Karpas-422 (cell line): ENCODE results near the gene NDUFA7. TPM values are rescaled to one million over a fixed set of nuclear protein-coding genes. Genes with fewer than 3 reads are reported as not detected.
"Not testable (repeated sequence)": the region's sequence is repeated elsewhere in the genome, so short reads cannot be mapped to it uniquely, and the experiment has no call there.

Experiments used
- DNase-seq: peaks from one replicate; pipeline ENCODE4 v3.0.0-alpha.2; 2015
- H2AFZ ChIP-seq: fragments of 200-600 bp; sonication (generic); 2 replicates; pipeline ENCODE4 v1.6.1; 2014; ENCODE audit warnings: antibody characterized with exemption, low read length, mixed read lengths
- H3K27ac ChIP-seq: fragments of 200-600 bp; sonication (generic); 2 replicates; pipeline ENCODE4 v1.5.1; 2014; ENCODE audit warnings: mild to moderate bottlenecking, low read length, moderate library complexity
- H3K27me3 ChIP-seq: fragments of 200-600 bp; sonication (generic); 2 replicates; pipeline ENCODE4 v1.6.1; 2014; ENCODE audit warnings: low read length, mixed read lengths
- H3K36me3 ChIP-seq: fragments of 200-600 bp; sonication (generic); 2 replicates; pipeline ENCODE4 v1.6.1; 2014; ENCODE audit warnings: low read length, mixed read lengths; ENCODE audit not compliant: insufficient read depth
- H3K4me1 ChIP-seq: fragments of 200-600 bp; sonication (generic); 2 replicates; pipeline ENCODE4 v1.6.1; 2014; ENCODE audit warnings: mild to moderate bottlenecking, low read length, mixed read lengths
- H3K4me2 ChIP-seq: fragments of 200-600 bp; sonication (generic); 2 replicates; pipeline ENCODE4 v1.6.1; 2014; ENCODE audit warnings: low read length, low read depth, mild to moderate bottlenecking; ENCODE audit not compliant: poor library complexity, severe bottlenecking
- H3K4me3 ChIP-seq: fragments of 200-600 bp; sonication (generic); 2 replicates; pipeline ENCODE4 v1.5.1; 2014; ENCODE audit warnings: mild to moderate bottlenecking, antibody characterized with exemption, low read length, mixed read lengths
- H3K79me2 ChIP-seq: fragments of 200-600 bp; sonication (generic); 2 replicates; pipeline ENCODE4 v1.6.1; 2014; ENCODE audit warnings: mild to moderate bottlenecking, low read length, mixed read lengths
- H3K9ac ChIP-seq: fragments of 200-600 bp; sonication (generic); 2 replicates; pipeline ENCODE4 v1.6.0; 2014; ENCODE audit warnings: low read length
- H3K9me2 ChIP-seq: fragments of 200-600 bp; sonication (generic), shearing (Covaris generic); replicated peaks from 2 replicates; pipeline ENCODE4 v1.6.0; 2014; ENCODE audit warnings: mild to moderate bottlenecking, low read length, moderate library complexity; ENCODE audit not compliant: insufficient read depth
- H3K9me3 ChIP-seq: fragments of 300-700, 200-600 bp; sonication (generic); 2 replicates; pipeline ENCODE4 v1.6.1; 2014; ENCODE audit warnings: low read length, mixed read lengths
- H4K20me1 ChIP-seq: fragments of 200-600 bp; sonication (generic); 2 replicates; pipeline ENCODE4 v1.6.1; 2014; ENCODE audit warnings: mild to moderate bottlenecking, antibody characterized with exemption, low read length, low read depth; ENCODE audit not compliant: insufficient read depth
- total RNA-seq: library from RNA; depleted of rRNA; stranded (reverse); fragments of >200 nt; shearing (Covaris generic); gene quantifications from 2 replicates; pipeline ENCODE4 v1.2.3, GENCODE V29; 2014; ENCODE audit warnings: low replicate concordance

The NDUFA7 gene
- total RNA-seq, 1 experiment from 2014 or later: 85.1 TPM

DNA sequence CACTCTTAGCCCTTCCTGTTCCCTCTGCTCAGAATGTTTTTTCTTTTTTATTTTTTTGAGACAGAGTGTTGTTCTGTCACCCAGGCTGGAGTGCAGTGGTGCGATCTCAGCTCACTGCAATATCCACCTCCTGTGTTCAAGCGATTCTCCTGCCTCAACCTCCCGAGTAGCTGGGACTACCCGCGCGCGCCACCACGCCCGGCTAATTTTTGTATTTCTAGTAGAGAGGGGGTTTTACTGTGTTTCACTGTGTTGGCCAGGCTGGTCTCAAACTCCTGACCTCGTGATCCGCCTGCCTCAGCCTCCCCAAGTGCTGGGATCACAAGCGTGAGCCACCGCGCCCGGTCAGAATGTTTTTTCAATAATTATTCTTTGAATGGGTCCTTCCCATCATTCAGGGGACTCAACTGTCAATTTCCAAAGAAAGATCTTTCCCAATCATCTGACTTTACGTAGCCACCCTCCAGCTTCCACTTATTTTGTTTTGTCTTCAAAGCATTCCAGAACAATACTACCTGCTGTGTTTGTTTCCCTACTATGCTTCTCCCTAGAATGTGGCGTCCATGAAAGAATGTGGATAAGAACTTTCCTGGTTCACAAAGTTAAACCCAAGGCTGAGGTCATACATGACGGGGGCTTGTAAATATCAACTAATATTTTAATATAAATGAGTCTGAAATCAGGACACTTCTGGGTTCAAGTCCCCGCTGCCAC lies 1.2 kb downstream of the NDUFA7 start:
- Histone ChIP-seq H2AFZ (no peak overlapping the region), H3K4me1 (peaks cover 39% of the 10 kb centered on the region), H3K9me2 (no peaks in the 10 kb centered on the region), H3K9me3 (no peaks in the 10 kb centered on the region), H3K36me3 (peaks cover 19% of the 10 kb centered on the region), H3K4me3 (peak overlapping the region; percentile 98), H3K79me2 (peaks cover 42% of the 10 kb centered on the region), H3K9ac (peak overlapping the region; percentile 97), H3K4me2 (peak overlapping the region; percentile 94), H3K27me3 (no peaks in the 10 kb centered on the region), H4K20me1 (peaks cover 19% of the 10 kb centered on the region), H3K27ac (peak overlapping the region; percentile 32; the same call in 1 of the 2 replicates)
- no peak for DNase-seq

- not testable (repeated sequence) for H3K4me3 ChIP-seq, H3K9me2 ChIP-seq, H3K27ac ChIP-seq, H3K9me3 ChIP-seq, DNase-seq, H2AFZ ChIP-seq, H3K27me3 ChIP-seq, H3K4me2 ChIP-seq, H3K9ac ChIP-seq
- Histone ChIP-seq H3K79me2 (peaks cover 42% of the 10 kb centered on the region), H3K36me3 (peaks cover 19% of the 10 kb centered on the region), H4K20me1 (peaks cover 19% of the 10 kb centered on the region), H3K4me1 (peaks cover 28% of the 10 kb centered on the region)
These were observed 2.3 kb downstream of the NDUFA7 start for GRCh38 chr19:8318835-8319234.

GRCh38 chr19:8316351-8317125 lies 4.6 kb downstream of the NDUFA7 start:
- H3K79me2 ChIP-seq: peaks cover 29% of the 10 kb centered on the region
- no peaks in the 10 kb centered on the region for H4K20me1 ChIP-seq
- H3K9me2 ChIP-seq: no peaks in the 10 kb centered on the region
- H3K9me3 ChIP-seq: no peaks in the 10 kb centered on the region
- H3K36me3 ChIP-seq: peaks cover 3% of the 10 kb centered on the region; the same call in 1 of the 2 replicates
- H3K4me2 ChIP-seq: no peak overlapping the region
- no peak overlapping the region for H3K4me3 ChIP-seq
- no peak for DNase-seq
- H2AFZ ChIP-seq: no peak overlapping the region
- no peak overlapping the region for H3K9ac ChIP-seq
- peaks cover 11% of the 10 kb centered on the region for H3K4me1 ChIP-seq
- no peaks in the 10 kb centered on the region for H3K27me3 ChIP-seq
- no peak overlapping the region for H3K27ac ChIP-seq

- not testable (repeated sequence) for DNase-seq, H3K4me3 ChIP-seq, H3K9me2 ChIP-seq, H3K27ac ChIP-seq, H3K9me3 ChIP-seq, H3K4me1 ChIP-seq, H2AFZ ChIP-seq, H3K27me3 ChIP-seq, H3K4me2 ChIP-seq, H3K36me3 ChIP-seq, H4K20me1 ChIP-seq, H3K9ac ChIP-seq
- H3K79me2 ChIP-seq: peaks cover 17% of the 10 kb centered on the region
These were observed 6.1 kb downstream of the NDUFA7 start for GRCh38 chr19:8314981-8315640.

GRCh38 chr19:8311461-8312260 lies 9.5 kb downstream of the NDUFA7 start:
- no peak overlapping the region for H3K27ac ChIP-seq
- peaks cover 6% of the 10 kb centered on the region; the same call in 1 of the 2 replicates for H3K36me3 ChIP-seq
- peaks cover 20% of the 10 kb centered on the region for H3K4me1 ChIP-seq
- no peak overlapping the region for H2AFZ ChIP-seq
- no peaks in the 10 kb centered on the region for H3K9me3 ChIP-seq
- DNase-seq: no peak
- H4K20me1 ChIP-seq: no peaks in the 10 kb centered on the region; the same call in 1 of the 2 replicates
- H3K4me2 ChIP-seq: no peak overlapping the region
- peaks cover 12% of the 10 kb centered on the region for H3K79me2 ChIP-seq
- no peak overlapping the region for H3K4me3 ChIP-seq
- H3K27me3 ChIP-seq: no peaks in the 10 kb centered on the region
- no peaks in the 10 kb centered on the region for H3K9me2 ChIP-seq
- no peak overlapping the region for H3K9ac ChIP-seq

- no peak overlapping the region for H3K27ac ChIP-seq
- no peak for DNase-seq
- no peak overlapping the region for H3K4me3 ChIP-seq
- no peak overlapping the region for H2AFZ ChIP-seq
- H3K9me3 ChIP-seq: no peaks in the 10 kb centered on the region
- H4K20me1 ChIP-seq: peaks cover 5% of the 10 kb centered on the region; the same call in 1 of the 2 replicates
- no peak overlapping the region for H3K4me2 ChIP-seq
- H3K9me2 ChIP-seq: no peaks in the 10 kb centered on the region
- H3K36me3 ChIP-seq: peaks cover 6% of the 10 kb centered on the region; the same call in 1 of the 2 replicates
- H3K27me3 ChIP-seq: no peaks in the 10 kb centered on the region
- H3K4me1 ChIP-seq: peaks cover 25% of the 10 kb centered on the region
- H3K79me2 ChIP-seq: peaks cover 24% of the 10 kb centered on the region
- H3K9ac ChIP-seq: no peak overlapping the region
These were observed 10.7 kb downstream of the NDUFA7 start for GRCh38 chr19:8310342-8311055.

GRCh38 chr19:8308891-8309291 lies 12.3 kb downstream of the NDUFA7 start:
- Histone ChIP-seq H3K4me3 (no peak overlapping the region), H4K20me1 (peaks cover 12% of the 10 kb centered on the region; the same call in 1 of the 2 replicates), H3K27me3 (no peaks in the 10 kb centered on the region), H3K9me3 (no peaks in the 10 kb centered on the region), H3K9ac (no peak overlapping the region), H3K79me2 (peaks cover 29% of the 10 kb centered on the region), H3K36me3 (peaks cover 13% of the 10 kb centered on the region; the same call in 1 of the 2 replicates), H3K9me2 (no peaks in the 10 kb centered on the region), H3K4me1 (peaks cover 25% of the 10 kb centered on the region), H3K27ac (no peak overlapping the region), H3K4me2 (peak overlapping the region; percentile 76), H2AFZ (no peak overlapping the region)
- DNase-seq: no peak
